Epithelial cell of proximal tubule (primary cell): Measurements from ENCODE around the gene PRSS56. TPM values are rescaled to one million over a fixed set of nuclear protein-coding genes. Genes with fewer than 3 reads are reported as not detected.
A peak's percentile ranks its signal among the peaks of the same experiment; 100 is the strongest.
"Not testable (repeated sequence)": the region's sequence is repeated elsewhere in the genome, so short reads cannot be mapped to it uniquely, and the experiment has no call there.

ENCODE experiments used
- DNase-seq: peaks from one replicate; pipeline ENCODE4 v3.0.0-alpha.2; 2011; ENCODE audit warnings: low read depth
- H3K4me3 ChIP-seq: 2 replicates; pipeline ENCODE4 v1.5.1; 2011; ENCODE audit warnings: low read depth, mild to moderate bottlenecking, low read length
- total RNA-seq: library from RNA; depleted of rRNA; stranded (reverse); fragments of >200 nt; gene quantifications from 2 replicates; pipeline ENCODE4 v1.2.3, GENCODE V29; 2015
- TF ChIP-seq, protein P1 (sequence below): conservative IDR thresholded peaks from 2 replicates; pipeline ENCODE4 v1.5.1; 2012; ENCODE audit warnings: low read depth, mild to moderate bottlenecking, low read length

Gene PRSS56
- total RNA-seq, 1 donor from 2014 or later = not detected

DNA sequence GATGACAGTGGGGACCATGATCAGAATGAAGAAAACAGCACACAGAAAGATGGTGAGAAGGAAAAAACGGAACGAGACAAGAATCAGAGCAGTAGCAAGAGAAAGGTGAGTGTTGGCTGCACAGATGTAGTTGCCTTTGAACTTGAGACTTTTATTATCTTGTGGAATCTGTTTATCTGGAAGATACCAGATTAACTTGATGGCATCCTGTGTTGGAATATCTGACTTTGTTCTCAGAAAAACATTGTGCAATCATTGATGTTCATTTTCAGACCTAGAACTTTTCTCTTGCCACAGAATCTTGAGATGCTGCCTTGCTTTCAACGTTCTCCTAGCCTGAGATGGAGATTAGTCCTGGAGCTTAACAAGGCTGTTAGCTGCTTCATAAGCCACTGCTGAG is 36.2 kb downstream of the PRSS56 start:
- H3K4me3 ChIP-seq = no peak overlapping the region
- no peak for DNase-seq
- TF ChIP-seq, protein P1, sequence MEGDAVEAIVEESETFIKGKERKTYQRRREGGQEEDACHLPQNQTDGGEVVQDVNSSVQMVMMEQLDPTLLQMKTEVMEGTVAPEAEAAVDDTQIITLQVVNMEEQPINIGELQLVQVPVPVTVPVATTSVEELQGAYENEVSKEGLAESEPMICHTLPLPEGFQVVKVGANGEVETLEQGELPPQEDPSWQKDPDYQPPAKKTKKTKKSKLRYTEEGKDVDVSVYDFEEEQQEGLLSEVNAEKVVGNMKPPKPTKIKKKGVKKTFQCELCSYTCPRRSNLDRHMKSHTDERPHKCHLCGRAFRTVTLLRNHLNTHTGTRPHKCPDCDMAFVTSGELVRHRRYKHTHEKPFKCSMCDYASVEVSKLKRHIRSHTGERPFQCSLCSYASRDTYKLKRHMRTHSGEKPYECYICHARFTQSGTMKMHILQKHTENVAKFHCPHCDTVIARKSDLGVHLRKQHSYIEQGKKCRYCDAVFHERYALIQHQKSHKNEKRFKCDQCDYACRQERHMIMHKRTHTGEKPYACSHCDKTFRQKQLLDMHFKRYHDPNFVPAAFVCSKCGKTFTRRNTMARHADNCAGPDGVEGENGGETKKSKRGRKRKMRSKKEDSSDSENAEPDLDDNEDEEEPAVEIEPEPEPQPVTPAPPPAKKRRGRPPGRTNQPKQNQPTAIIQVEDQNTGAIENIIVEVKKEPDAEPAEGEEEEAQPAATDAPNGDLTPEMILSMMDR = no peak

DNA sequence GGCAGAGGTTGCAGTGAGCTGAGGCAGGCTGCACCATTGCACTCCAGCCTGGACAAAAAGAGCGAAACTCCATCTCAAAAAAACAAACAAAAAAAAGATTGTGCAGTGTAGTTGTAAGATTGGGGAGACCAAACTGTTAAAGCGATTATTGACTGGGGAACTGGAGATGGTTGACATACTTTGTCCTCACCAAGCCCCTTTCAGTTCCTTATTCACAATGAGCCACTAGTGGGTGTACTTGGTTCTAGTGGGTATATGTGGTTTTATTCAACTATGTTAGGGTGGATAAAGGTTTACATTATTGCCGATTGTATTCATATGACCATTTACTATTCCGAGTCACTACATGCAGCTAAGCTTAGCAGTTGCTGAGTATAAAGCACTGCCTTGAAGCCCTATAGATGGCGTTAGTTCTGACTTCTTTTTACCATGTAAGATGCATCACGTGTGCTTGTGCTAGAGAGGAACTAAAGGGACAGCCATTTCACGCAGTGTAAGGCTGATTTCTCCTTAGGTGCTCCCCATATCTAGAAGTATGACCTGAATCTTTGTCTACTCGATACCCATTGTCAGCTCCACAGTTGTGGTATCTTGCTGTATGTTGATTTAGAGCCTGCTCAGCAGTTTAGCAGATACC is 42.4 kb downstream of the PRSS56 start:
- TF ChIP-seq, protein P1 = no peak
- DNase-seq = no peak
- no peak overlapping the region for H3K4me3 ChIP-seq

DNA sequence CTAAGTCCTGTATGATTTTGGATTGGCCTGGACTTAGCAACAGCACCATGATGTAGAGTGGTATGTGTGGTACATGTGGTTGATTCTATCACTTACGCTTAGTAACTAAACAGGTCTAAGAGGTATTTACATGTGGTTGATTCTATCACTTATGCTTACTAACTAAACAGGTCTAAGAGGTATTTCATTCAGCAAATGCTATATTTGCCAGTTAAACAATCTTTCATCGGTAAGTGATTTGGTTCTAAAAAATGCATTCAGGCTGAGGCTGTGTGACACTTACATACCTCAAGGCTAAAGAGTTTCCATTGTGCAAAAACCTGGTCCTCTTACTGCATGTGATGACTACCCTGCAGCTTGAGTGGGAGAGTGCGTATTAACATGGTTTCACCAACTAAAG is 43.4 kb downstream of the PRSS56 start:
- DNase-seq = no peak
- H3K4me3 ChIP-seq = no peak overlapping the region
- TF ChIP-seq, protein P1 = no peak

DNA sequence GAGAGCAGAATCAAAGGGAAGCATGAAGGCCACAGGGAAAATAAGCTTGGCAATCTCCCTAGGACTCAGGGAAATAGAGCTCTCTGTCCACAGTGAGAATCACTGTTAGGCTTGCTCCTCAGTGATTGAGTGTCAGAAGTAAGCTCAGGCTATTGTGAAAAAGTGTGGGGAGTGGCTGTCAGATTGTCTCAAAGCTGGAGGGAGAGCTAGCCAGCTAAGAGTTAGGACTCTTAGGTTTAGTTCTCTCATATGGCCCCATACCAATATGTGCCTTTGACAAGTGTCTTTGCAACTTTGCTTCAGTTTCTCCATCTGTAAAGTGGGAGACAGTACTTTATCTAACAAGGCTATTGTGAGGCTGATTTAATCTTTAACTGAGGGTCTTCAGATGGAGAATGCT is 47.5 kb downstream of the PRSS56 start:
- TF ChIP-seq, protein P1 = no peak
- H3K4me3 ChIP-seq = no peak overlapping the region
- DNase-seq = no peak

DNA sequence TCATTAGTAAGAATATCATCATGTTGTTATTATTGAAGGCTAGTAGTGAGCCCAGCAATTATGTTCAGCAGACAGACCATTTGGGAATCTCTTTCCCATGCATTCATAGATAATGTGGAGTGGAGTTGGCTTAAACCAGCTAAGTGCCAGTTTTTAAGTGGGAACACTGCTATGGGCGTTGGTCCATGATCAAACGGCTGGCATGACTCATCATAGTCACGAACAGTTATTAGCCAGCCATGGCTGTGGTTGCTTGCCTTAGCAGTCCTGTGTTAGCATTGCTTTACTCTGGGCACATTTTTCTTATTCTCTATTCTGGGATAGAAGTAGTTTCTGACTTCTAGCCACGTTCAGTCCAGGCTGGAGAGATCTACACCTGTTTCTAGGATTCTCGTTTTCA is 48.0 kb downstream of the PRSS56 start:
- no peak overlapping the region for H3K4me3 ChIP-seq
- peak; percentile 53 for DNase-seq
- TF ChIP-seq, protein P1 = no peak

DNA sequence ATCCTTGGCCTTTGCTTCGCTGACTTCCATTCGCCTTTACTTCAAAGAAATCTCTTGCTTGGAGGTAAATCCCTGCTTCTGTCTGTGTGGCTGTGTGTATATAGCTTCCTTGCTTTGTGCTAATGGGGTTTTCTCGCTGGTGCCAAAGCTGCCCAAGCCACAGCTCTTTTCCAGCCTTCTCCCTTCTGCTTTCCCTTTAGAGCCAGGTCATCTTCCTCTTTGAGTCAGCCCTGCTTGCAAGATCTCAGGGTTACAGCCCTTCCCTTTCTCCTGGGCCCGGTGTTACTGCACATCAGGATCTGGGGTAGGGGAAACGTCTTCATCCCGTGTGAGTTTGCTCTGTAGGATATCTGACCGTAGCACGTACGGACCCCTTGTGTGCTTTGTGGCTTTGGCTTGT is 49.4 kb downstream of the PRSS56 start:
- no peak overlapping the region for H3K4me3 ChIP-seq
- no peak for DNase-seq
- TF ChIP-seq, protein P1 = no peak

DNA sequence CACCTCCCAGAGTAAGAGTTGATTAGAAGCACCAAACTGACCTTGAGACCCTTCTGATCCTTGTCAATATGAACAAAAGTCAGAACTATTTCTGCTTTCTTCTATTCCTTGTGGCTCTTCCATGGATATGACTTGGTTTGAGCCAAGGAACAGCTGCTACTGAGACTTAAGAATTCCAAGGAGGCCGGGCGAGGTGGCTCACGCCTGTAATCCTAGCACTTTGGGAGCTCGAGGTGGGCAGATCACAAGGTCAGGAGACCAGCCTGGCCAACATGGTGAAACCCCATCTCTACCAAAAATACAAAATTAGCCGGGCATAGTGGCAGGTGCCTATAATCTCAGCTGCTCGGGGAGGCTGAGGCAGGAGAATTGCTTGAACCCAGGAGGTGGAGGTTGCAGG is 50.3 kb downstream of the PRSS56 start:
- DNase-seq, H3K4me3 ChIP-seq: not testable (repeated sequence)
